NB4 (cell line): Measurements from ENCODE around the gene CEP120.

Source experiments
- CTCF ChIP-seq: IDR thresholded peaks from one replicate; pipeline ENCODE4 v1.5.1; 2012; ENCODE audit warnings: low read depth, low read length
- MAX ChIP-seq: IDR thresholded peaks from 2 replicates; pipeline ENCODE4 v1.6.1; 2011; ENCODE audit warnings: low read depth, low read length

- no peak for TF ChIP-seq CTCF
- TF ChIP-seq MAX, result no peak
These were observed 71.4 kb downstream of the CEP120 start for GRCh38 chr5:123351820-123352219.
